HG02938 (cell line): ENCODE measurements around the gene ING5.
A peak's percentile ranks its signal among the peaks of the same experiment; 100 is the strongest.

Source experiments
- ATAC-seq: cut with Tn5 transposase; IDR thresholded peaks from one replicate; pipeline ENCODE4 v1.9.1; 2021; ENCODE audit warnings: mild to moderate bottlenecking, moderate library complexity; ENCODE audit not compliant: unreplicated experiment

Gene ING5

DNA sequence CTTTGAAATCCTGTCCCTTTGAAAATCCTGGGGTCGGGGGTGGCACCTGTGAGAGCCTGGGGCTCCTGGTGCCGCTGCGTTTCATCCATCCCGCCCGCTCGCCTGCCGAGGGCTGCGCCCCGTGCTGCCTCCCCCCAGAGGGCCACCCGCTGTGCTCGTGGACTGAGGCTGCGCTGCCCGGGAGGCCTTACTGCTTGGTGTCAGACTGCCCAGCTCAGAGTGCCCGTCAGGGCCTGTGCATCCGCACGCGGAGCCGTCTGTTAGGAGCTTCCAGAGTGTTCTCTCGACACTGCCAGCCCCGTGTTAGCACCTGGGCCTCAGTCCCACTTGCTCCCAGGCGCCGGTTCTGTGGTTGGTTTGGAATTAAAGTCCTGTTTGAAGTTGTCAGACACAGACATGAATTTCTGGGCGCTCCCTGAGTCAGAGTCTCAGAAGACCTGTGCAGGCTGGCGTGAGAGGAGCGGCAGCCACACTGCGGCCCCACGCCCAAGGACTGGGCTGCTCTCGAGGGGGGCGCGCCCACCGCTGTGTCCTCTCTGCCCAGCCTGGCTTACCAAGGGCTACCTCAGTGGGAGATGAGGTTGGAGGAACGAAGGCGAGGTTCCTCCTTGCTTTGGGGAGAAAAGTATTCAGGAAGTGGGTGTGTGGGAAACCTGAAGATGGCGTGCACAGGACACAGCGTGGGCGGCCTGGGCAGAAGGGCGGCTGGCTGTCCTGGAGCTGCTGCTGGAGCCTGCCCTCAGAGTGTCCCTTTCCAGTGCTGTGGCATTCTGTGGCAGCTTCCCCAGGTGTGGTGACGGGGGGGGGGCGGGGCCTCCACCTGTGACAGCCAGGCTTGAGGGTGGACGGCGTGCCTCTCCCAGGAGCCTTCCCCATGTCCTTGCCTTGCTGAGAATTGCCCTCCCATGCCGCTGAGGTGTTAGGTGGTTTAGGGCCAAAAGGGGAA, 29.3 kb upstream of the ING5 start:
- ATAC-seq = no peak

DNA sequence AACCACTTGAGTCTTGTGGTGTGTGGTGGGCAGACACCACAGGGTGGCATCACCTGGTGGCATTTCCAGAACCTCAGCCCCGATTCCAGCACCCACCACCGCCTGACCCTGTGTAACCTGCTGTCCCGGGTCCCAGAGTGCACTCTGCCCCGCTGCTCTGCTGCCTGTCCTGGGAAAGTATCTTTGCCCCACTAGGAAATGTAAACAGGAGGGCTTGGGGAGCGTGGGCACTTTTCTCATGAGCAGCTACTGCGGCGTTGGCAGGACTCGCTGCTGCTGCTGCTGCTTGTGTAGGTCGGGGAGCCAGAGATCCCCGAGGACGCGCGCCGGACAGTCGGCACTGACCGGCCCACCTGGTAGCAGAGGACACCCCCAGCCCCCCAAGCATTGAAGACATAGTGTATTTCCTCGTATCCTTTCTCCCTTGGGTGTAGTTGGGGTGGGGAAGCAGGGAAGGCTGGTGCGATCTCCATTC, 28.6 kb upstream of the ING5 start:
- no peak for ATAC-seq

DNA sequence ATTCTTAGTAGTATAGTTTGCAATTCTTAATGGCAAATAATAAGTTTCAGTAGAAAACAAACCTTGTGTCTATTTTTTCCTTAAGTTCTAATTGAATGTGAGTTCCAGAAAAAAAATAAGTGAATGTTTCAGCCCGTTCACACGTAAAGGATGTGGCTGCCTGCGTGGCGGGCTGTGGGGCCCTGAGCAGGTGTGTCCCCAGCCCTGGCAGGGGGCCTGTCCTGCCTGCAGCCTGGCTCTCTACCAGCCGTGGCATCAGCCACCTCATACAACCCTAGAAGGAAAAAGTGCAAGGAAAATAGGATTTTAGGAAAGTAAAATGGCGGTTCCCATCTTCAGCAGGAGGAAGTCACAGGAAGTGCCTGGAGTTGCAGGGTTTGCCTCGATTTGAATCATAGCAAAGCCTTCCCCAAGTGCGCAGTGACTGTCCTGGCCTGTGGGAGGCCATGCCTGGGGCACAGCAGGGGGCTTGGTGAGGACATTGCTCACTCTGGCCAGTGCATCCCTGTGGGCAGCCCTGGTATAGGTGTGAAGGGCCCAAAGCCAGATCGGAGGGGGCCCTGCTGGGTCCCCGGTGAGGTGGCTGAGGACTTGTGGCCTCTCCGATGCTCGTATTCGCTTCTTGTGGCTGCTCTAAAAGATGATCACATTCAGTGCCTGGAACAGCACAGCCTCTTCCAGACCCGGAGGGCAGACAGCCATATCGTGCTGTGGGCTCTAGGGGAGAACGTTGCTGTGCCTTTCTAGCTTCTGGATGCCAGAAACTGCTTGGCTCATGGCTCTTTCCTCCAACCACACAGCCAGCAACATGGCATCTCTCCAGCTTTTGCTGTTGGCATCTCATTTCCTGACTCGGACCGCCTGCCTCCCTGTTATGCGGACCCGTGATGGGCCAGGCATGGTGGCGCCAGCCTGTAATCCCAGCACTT, 27.8 kb upstream of the ING5 start:
- no peak for ATAC-seq

DNA sequence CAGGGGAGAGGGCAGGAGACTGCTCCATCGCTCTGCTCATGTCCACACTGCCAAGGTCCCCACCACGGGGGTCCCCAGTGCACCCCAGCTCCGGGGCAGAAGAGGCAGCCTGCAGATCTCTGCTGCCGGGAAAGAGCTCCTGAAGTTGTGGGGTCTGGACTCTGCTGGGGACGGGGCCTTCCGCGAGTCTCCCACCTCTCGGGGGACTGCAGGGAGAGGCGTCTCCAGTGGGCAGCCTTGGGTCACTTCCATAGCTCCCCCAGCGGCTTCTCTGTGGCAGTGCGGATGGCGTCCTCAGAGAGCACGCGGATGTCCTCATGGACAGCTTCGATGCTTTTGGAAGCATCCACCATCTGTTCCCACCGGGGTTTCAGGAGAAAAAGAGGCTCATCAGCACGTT, 26.0 kb upstream of the ING5 start:
- ATAC-seq = no peak

DNA sequence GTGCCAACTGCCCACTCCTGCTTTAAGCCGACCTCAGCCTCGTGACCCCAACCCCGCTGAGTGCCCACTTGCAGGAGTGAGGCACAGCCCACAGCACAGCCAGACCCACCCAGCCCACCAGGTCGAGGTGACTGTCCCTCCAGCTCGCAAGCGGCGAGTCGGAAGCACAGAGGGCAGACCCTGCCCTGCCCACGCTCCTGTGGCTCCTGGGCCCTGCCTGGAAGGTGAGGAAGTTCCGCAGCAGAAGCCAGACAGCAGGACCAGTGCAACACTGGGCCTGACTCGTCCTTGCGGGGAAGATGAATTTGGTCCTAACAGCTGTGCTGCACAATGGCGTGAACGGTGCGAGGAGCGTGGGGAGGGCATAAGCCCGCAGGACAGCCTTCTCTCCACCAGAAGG, 25.2 kb upstream of the ING5 start:
- no peak for ATAC-seq

DNA sequence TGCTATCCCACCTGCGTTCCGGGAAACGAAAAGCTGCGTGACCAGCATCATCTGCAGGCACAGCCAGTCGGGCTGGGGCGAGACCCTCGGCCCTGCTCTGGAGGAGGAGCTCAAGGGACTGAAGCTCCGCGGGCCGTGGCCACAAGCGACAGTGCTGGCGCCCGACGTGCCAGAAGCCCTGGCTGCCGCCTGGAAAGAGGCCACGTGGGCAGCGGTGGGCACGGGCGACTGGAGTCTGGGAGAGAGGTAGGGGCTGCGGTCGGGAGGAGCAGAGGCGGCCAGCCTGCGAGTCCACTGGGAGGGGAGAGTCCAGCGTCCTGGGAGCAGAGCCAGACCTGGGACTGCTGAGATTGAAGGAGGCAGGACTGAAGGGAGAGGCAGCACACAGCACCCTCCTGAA, 24.4 kb upstream of the ING5 start:
- ATAC-seq = no peak

DNA sequence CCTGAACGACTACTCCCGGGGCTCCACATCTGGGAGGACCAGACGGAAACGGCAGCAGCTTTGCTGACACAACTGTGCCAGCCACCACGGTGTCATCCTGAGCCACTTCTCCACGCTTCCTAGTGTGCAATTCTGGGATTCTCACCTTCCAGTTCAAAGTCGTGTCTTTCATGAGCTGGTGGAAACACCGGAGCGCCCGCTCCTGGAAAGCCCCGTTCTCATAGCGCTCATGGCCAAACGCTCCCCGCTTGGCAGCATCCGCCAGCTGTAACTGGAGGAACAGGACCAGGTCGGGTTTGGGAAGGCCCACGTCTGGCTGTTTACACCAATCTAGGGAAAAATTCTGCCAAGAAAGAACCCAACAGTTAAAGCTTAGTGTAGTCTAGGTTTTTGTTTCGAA, 23.5 kb upstream of the ING5 start:
- ATAC-seq = no peak

DNA sequence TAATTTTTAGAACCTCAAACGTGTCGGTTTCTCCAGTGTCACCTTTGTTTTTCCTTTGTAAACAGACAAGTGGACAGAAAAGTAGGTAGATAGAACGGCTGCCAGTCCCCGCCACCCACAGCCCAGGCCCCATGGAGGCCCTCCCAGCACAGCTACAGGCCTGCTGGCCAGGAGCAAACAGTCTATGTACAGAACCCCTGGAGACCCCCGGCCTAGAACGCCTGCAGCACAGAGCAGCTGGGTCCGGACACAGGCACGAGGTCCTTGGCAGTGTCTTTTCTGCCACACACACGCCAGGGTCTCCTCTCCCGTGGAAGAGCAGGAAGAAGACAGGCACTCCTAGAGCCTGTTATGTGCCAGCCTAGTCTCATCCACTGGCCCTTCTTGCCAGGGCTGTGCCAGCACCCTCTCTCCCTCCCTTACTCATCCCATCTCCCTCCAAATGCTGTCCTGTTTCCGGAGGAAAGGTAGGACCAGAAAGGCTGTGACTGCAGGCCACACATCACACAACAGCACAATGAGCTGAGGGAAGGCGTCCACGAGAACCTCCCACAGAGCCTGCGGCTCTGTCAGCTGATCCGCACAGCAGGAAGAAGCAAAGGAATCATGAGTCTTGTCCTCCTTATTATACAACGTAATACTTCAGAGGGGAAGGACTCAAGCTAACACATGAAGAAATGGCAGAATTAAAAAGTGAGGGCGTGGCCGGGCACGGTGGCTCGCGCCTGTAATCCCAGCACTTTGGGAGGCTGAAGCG, 22.9 kb upstream of the ING5 start:
- ATAC-seq = no peak

DNA sequence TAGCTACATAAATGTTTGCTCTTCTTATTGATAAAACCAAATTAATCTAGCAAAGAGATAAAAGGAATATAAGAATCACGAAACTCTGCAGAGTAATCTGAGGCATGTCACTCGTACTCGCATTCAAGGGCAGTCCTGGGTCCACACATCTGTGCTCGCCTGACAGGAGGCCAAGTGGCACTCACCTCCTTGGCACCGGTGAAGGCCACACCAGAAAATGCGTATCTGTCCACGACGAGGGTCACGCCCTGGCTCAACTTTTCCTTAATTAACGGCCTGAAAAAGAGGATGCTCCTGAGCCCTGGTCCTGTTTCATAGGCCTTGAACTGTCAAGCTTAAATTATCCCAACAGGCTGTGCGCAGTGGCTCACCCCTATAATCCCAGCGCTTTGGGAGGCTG, 21.8 kb upstream of the ING5 start:
- no peak for ATAC-seq

DNA sequence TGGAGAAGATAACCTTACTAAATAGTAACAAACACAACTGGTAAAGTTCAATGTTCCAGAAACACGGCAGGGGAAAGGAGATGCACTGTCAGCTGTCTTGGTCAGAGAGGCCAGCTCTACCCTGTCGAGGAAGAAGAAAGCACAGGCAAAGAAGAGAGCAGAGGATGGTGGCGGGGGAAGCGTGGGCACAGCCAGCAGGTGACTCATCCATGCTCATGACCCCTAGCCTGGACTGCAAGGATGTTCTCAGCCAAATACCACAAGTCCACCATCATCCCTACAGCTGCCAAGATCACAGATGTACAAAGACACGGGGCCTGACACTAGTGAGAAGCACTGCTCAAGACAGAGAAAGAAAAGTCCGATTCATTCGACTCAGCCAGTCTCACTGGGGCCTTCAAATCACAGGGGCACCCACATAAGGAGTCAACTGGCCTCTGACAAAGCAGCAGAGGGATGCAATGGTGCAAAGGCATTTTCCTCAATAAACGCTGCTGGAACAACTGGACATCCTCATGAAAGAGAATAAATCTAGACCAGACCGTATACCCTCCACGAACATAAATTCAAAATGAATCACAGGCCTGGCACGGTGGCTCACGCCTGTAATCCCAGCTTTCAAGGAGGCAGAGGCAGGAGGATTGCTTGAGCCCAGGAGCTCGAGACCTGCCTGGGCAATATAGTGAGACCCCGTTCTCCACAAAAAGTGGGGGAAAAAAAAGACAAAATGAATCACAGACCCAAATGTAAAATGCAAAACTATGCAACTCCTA, 20.8 kb upstream of the ING5 start:
- no peak for ATAC-seq

DNA sequence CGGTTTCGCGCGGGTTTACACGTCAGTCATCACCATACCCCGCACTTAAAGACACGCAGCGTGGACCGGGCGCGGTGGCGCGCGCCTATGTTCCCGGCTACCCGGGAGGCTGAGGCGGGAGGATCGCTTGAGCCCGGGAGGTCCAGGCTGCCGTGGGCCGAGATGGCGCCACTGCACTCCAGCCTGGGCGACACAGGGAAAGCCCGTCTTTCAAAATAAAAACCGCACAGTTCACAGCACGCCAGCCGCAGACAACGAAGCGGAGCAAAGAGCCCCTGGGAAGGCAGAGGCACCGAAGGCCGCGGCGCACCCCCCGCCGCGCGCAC, 15.6 kb upstream of the ING5 start:
- ATAC-seq = peak; percentile 10

DNA sequence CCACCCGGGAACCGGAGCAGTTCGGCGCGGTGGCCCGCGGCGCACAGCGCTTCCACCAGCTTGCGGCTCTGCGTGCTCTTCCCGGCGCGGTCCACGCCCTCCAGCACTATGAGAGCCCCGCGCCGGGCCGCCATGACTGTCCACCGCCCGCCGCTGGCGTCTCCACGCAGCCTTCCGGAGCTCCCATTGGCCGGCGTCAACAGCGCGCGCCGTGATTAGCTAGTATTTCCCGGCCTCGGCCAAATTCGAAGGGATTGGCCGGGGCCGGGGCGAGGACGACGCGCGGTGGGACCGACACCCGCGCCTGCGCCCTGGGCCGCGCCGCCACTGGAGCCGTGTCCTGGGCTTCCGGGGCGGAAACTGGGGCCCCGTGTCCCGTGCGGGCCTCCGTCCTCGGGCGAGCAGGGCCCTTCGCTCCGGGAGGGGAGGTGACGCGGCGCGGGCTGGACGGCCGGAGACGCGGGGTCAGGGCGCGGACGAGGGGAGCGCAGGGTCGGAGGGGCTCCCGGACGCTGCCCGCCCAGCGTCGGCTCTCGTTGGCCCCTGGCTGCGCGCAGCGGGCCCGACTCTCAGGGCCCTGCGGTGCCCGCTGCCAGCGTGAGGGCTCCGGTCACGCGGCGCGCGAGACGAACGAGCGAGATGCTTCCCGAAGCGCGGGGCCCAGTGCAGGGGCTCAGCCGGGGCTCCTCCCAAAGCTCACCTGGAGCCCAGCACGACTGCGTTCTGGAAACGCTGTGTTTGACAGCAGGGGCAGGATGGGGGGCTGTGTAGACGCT, 15.0 kb upstream of the ING5 start, which contains the start of gene DTYMK:
Gene DTYMK, minus strand, starts transcription at position 166 of the 776 bp plus-strand sequence. Its CDS starts 32 bp downstream, at position 134.
- peak; percentile 92 for ATAC-seq

DNA sequence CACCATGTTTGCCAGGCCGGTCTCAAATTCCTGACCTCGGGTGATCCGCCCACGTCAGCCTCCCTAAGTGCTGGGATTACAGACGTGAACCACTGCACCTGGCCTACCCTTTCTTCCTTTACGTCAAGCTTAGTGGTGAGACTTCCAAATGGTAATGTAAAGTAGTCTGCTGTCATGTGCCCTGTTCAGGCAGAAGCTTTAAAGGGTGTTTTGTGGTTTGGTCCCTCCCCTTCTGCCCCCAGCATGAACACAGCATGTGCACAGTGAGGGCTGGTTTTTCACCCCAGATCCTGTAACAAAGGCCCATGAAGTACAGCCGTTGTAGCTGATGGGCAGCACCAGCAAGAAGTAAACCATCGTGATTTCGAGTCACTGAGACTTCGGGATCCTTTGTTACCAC, 12.5 kb upstream of the ING5 start:
- no peak for ATAC-seq

DNA sequence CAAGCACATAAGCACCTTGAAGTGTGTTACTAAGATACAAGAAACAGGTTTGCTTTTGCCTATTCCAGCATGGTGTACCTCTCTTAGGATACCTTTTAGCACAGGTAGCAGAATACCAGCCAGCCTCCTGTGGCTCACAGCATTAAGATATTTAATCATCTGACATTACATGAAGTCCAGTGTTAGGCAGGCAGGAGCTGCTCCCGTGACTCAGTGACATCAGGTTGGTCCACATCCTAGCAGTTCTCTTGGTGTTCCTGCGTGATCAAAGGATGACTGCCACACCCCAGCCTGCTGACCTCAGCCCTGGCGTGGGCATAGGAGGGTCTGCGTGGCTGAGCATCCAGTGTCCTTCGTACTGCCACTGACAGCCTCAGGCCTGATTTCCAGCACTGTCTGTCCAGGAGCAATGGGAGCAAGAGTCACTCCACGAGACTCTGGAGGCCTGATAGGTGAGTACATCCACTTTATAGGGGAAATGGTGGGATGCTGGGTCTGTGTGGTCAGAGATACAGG, 11.6 kb upstream of the ING5 start:
- ATAC-seq = no peak

DNA sequence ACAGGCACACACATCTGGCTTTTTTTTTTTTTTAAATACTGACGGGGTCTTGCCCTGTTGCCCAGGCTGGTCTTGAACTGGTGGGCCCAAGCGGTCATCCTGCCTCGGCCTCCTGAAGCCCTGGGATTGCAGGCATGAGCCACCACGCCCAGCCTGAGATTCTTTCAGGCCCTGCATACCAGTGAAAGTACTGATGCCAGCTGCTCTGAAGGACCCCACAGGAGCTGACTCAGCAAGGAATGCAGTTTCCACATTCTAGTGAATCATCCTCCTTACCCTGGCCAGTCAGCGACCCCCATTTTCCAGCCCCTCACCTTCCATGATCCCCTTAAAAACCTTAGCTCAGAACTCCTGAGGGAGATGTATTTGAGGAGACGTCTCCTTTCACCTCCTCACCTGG, 9.4 kb upstream of the ING5 start:
- ATAC-seq = no peak

DNA sequence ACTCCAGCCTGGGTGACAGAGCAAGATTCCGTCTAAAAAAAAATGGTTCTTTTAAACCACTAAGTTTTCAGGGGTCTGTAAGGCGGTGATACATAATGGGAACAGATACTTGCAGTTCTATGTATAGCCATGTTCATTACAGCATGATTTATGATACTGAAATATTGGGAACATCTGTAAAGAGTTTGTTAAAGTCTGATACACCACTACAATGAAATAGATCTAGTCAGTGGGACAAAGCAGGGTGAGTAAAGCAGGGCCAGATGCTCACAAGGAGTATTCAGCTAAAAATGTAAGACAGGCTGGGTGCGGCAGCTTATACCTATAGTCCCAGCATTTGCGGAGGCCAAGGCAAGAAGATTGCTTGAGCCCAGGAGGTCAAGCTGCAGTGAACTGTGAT, 6.2 kb upstream of the ING5 start:
- ATAC-seq = no peak

DNA sequence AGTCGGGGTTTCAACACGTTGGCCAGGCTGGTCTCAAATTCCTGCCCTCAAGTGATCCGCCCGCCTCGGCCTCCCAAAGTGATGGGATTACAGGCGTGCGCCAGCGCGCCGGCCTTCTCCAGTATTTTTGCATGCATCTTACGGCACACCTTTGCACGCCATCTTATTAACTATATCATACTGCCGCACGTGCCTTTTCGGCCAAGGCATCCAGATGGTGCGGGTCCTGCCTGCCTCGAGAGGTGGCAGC, 765 bp upstream of the ING5 start:
- ATAC-seq = no peak

DNA sequence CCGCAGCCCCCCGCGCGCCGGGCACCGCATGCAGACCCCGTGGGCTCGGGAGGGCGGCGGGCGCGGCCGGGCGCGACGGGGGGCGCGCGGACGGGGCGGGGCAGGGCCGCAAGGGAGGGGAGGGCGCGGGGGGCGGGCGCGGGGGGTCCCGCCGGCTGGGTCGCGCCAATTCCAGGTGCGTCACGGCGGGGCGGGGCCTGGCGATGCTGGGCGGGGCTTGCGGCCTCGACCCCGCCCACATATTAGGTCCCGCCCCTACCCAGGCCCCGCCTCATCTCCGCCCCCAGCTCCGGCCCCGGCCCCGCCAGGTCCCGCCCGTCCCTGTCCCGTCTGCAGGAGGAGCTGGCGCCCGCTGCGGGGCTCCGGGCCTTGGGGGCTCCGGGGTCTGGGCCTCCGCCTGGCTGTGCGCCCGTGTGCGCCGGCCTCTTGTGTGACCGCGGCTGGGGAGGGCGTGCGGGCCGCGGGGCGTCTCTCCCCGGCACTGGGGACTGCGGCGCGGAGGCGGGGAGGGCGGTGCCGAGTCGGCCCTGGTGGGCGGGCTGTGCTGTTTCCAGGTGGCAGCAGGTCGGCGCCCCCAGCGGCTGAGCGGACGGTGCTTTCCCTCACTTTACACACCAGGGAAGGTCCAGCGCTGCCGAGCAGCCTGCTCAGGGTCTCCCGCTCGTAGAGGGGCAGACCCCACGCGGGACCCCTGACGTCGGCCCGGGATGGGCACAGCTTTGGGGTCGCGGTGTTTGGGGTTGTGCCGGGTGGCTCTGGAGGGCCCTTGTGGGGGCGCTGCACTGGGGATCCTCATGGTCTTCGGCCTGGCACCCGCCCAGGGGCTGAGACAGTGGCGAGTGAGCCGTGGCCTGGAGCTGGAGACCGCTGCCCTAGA, 554 bp downstream of the ING5 start:
- ATAC-seq = peak; percentile 65
